Calu3 (cell line): ENCODE measurements around the gene OR51E1. TPM values are rescaled to one million over a fixed set of nuclear protein-coding genes. Genes with fewer than 3 reads are reported as not detected.

ENCODE experiments used
- BruUV-seq: library from RNA; stranded (reverse); fragments of 400-500 nt; replicated peaks from 2 replicates; lab custom pipeline; 2021; lab: Mats Ljungman, UMichigan
- CTCF ChIA-PET: fragments of 300-600 bp; sonication (Branson Sonifier 250); formaldehyde crosslinking; loops from one replicate; lab custom pipeline; 2022; ENCODE audit warnings: antibody characterized with exemption; lab: Charles Lee
- DNase-seq: peaks from one replicate; pipeline ENCODE4 v3.0.0; 2022
- H3K27ac Mint-ChIP-seq: one replicate; pipeline ENCODE4 v1.8.0; 2022; ENCODE audit warnings: mixed read lengths; ENCODE audit not compliant: unreplicated experiment
- H3K27me3 Mint-ChIP-seq: one replicate; pipeline ENCODE4 v1.8.0; 2022; ENCODE audit warnings: mixed read lengths; ENCODE audit not compliant: unreplicated experiment
- H3K36me3 Mint-ChIP-seq: one replicate; pipeline ENCODE4 v1.8.0; 2022; ENCODE audit warnings: mild to moderate bottlenecking, moderate library complexity, mixed read lengths; ENCODE audit not compliant: insufficient read depth, unreplicated experiment
- H3K4me1 Mint-ChIP-seq: one replicate; pipeline ENCODE4 v1.8.0; 2022; ENCODE audit warnings: mild to moderate bottlenecking, low read depth, mixed read lengths; ENCODE audit not compliant: unreplicated experiment
- H3K4me3 Mint-ChIP-seq: one replicate; pipeline ENCODE4 v1.8.0; 2022; ENCODE audit warnings: mild to moderate bottlenecking, low read depth, moderate library complexity, mixed read lengths; ENCODE audit not compliant: unreplicated experiment
- H3K9me3 Mint-ChIP-seq: one replicate; pipeline ENCODE4 v1.8.0; 2022; ENCODE audit warnings: low read depth, mixed read lengths; ENCODE audit not compliant: unreplicated experiment
- CTCF ChIP-seq: fragments of 200-600 bp; IDR thresholded peaks from one replicate; pipeline ENCODE4 v1.8.0; 2022; ENCODE audit warnings: antibody characterized with exemption; ENCODE audit not compliant: unreplicated experiment
- intact Hi-C: fragments of 100-400 bp; cut with micrococcal nuclease; formaldehyde crosslinking; loops from one replicate; pipeline ENCODE4 v1.10.0; 2022; ENCODE audit not compliant: unreplicated experiment
- total RNA-seq: library from RNA; stranded (reverse); gene quantifications from 2 replicates; pipeline ENCODE4 v1.2.3, GENCODE V29; 2022

The OR51E1 gene
- total RNA-seq, 1 experiment from 2014 or later: not detected

GRCh38 chr11:4673781-4674180 lies 30.0 kb downstream of the OR51E1 start:
- peaks cover 23% of the 10 kb centered on the region for H3K27me3 Mint-ChIP-seq

GRCh38 chr11:4677948-4678347 lies 34.2 kb downstream of the OR51E1 start:
- DNase-seq: no peak
- CTCF ChIA-PET: no interaction called here
- intact Hi-C loops: no loop called here
- no peak overlapping the region for H3K4me3 Mint-ChIP-seq
- H3K27ac Mint-ChIP-seq: no peak overlapping the region
- BruUV-seq: no TSS peak
- TF ChIP-seq CTCF: no peak
- no peaks in the 10 kb centered on the region for H3K4me1 Mint-ChIP-seq
- H3K27me3 Mint-ChIP-seq: peaks cover 10% of the 10 kb centered on the region
- H3K9me3 Mint-ChIP-seq: no peaks in the 10 kb centered on the region
- H3K36me3 Mint-ChIP-seq: no peaks in the 10 kb centered on the region

More at GRCh38 chr11:4673781-4674180, 30.0 kb downstream of the OR51E1 start:
- H3K4me1 Mint-ChIP-seq: peaks cover 8% of the 10 kb centered on the region
- TF ChIP-seq CTCF: no peak
- intact Hi-C loops: loop anchor here (2.0 kb wide), 1 partner anchor 37 kb away; the partner anchor contains the start of gene OR51D1
- no peaks in the 10 kb centered on the region for H3K36me3 Mint-ChIP-seq
- no peak for DNase-seq
- no peak overlapping the region for H3K27ac Mint-ChIP-seq
- CTCF ChIA-PET: no interaction called here
- H3K4me3 Mint-ChIP-seq: no peak overlapping the region
- H3K9me3 Mint-ChIP-seq: no peaks in the 10 kb centered on the region
- BruUV-seq: no TSS peak

DNA sequence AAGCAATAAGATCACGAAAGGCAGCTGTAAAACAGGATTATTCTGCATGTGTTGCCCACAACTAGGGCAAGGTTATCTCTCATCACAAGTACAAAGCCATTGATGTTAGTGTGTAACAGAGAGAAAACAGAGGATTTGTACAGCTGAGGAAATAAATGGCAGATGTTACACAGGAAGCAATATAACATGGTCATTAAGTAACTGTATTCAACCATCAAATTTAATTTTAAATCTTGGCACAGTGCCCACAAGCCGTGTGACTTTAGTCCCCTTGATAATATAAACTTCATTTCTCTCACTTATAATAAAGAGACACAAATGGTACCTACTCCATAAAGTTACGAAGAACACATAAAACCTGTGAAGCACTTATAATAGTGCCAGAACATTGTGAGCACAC lies 36.6 kb downstream of the OR51E1 start:
- TF ChIP-seq CTCF: no peak
- Mint-ChIP-seq H3K9me3 (no peaks in the 10 kb centered on the region), H3K4me3 (no peak overlapping the region), H3K36me3 (no peaks in the 10 kb centered on the region), H3K27me3 (no peaks in the 10 kb centered on the region), H3K4me1 (no peaks in the 10 kb centered on the region), H3K27ac (no peak overlapping the region)
- CTCF ChIA-PET: no interaction called here
- DNase-seq: no peak
- no TSS peak for BruUV-seq
- intact Hi-C loops: no loop called here

DNA sequence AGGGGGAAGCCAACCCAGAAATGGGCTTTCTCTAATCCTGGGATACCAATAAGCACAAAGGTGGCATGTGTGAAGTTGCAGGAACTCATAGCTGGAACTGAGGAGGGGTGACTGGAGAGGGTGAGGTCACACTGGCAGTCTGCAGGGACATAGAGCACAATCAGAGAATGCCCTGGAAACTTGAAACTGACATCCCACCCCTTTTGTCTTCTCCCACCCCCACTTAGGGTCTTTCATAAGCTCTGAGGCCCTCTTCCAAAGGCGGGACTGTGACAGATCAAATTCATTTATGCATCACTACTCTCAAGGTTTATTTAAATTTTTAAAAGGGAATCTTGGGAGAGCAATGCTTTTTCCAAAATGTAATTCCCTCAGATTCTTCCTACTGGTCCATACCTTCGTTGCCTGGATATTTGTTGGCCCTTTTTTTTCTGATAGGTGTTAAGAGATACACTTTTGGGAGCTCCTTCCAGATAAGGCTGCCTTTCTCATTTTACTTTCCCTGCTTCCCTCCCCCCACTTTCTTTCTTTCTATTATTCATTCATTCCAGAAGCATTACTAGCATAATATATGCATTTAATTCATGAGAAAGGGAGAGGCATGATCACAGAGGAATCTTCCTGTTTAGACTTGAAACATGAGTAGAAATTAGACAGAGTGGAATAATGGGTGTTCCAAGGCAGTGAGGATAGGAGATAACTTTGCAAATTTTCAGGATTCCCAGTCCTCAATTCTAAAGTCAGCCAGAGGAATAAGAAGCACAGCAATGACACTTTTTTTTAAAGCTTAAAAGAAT lies 39.0 kb downstream of the OR51E1 start:
- no peaks in the 10 kb centered on the region for H3K27me3 Mint-ChIP-seq
- no TSS peak for BruUV-seq
- TF ChIP-seq CTCF: no peak
- H3K9me3 Mint-ChIP-seq: no peaks in the 10 kb centered on the region
- intact Hi-C loops: no loop called here
- no peak overlapping the region for H3K4me3 Mint-ChIP-seq
- DNase-seq: no peak
- no peaks in the 10 kb centered on the region for H3K4me1 Mint-ChIP-seq
- CTCF ChIA-PET: no interaction called here
- no peaks in the 10 kb centered on the region for H3K36me3 Mint-ChIP-seq
- H3K27ac Mint-ChIP-seq: no peak overlapping the region
